ENCODE measurements around the gene ZFP3. TPM values are rescaled to one million over a fixed set of nuclear protein-coding genes. Genes with fewer than 3 reads are reported as not detected.

ZFP3 gene
- total RNA-seq, 1 donor from 2014 or later = 0.98 TPM

- peaks cover 2% of the 10 kb centered on the region for H3K4me1 Mint-ChIP-seq (ENCODE audit: low read depth)
- no peak overlapping the region for H3K27ac Mint-ChIP-seq
- TF ChIP-seq CTCF (IDR thresholded peaks at IDR 0.05; ENCODE audit: unreplicated experiment) = no peak
- no peaks in the 10 kb centered on the region for H3K36me3 Mint-ChIP-seq (ENCODE audit: insufficient read depth)
- DNase-seq (ENCODE audit: low spot score, unreplicated experiment) = no peak
- peaks cover 31% of the 10 kb centered on the region for H3K27me3 Mint-ChIP-seq
- no peaks in the 10 kb centered on the region for H3K9me3 Mint-ChIP-seq (ENCODE audit: low read depth)
- no peak overlapping the region for H3K4me3 Mint-ChIP-seq (ENCODE audit: low read depth)
Measured at GRCh38 chr17:5034063-5034462, 44.2 kb upstream of the ZFP3 start.

GRCh38 chr17:5034651-5035050, 43.6 kb upstream of the ZFP3 start:
- H3K36me3 Mint-ChIP-seq (ENCODE audit: insufficient read depth) = no peaks in the 10 kb centered on the region
- peaks cover 2% of the 10 kb centered on the region for H3K4me1 Mint-ChIP-seq (ENCODE audit: low read depth)
- H3K9me3 Mint-ChIP-seq (ENCODE audit: low read depth) = peaks cover under 1% of the 10 kb centered on the region
- TF ChIP-seq CTCF (IDR thresholded peaks at IDR 0.05; ENCODE audit: unreplicated experiment) = no peak
- H3K27me3 Mint-ChIP-seq = peaks cover 28% of the 10 kb centered on the region
- no peak for DNase-seq (ENCODE audit: low spot score, unreplicated experiment)
- no peak overlapping the region for H3K27ac Mint-ChIP-seq
- H3K4me3 Mint-ChIP-seq (ENCODE audit: low read depth) = no peak overlapping the region

- Mint-ChIP-seq H3K4me1 (ENCODE audit: low read depth) (peaks cover 2% of the 10 kb centered on the region), H3K4me3 (ENCODE audit: low read depth) (no peak within 1 kb of the TSS), H3K27me3 (peaks cover 26% of the 10 kb centered on the region), H3K36me3 (ENCODE audit: insufficient read depth) (no peaks in the 10 kb centered on the region), H3K27ac (no peak within 1 kb of the TSS), H3K9me3 (ENCODE audit: low read depth) (peaks cover 3% of the 10 kb centered on the region)
- peak; percentile 7 for TF ChIP-seq CTCF (IDR thresholded peaks at IDR 0.05; ENCODE audit: unreplicated experiment)
- no peak for DNase-seq (ENCODE audit: low spot score, unreplicated experiment)
Measured at GRCh38 chr17:5035315-5035714, 43.0 kb upstream of the ZFP3 start, which contains the start of gene SLC52A1. TSS of gene SLC52A1 (minus strand) at chr17:5035426. CDS start at chr17:5034606, 820 bp downstream.

GRCh38 chr17:5042157-5043022, 35.9 kb upstream of the ZFP3 start:
- peaks cover 3% of the 10 kb centered on the region for H3K9me3 Mint-ChIP-seq (ENCODE audit: low read depth)
- DNase-seq (ENCODE audit: low spot score, unreplicated experiment) = no peak
- no peaks in the 10 kb centered on the region for H3K4me1 Mint-ChIP-seq (ENCODE audit: low read depth)
- H3K27me3 Mint-ChIP-seq = peaks cover 6% of the 10 kb centered on the region
- peak overlapping the region; percentile 76 for H3K27ac Mint-ChIP-seq
- no peak for TF ChIP-seq CTCF (IDR thresholded peaks at IDR 0.05; ENCODE audit: unreplicated experiment)
- H3K36me3 Mint-ChIP-seq (ENCODE audit: insufficient read depth) = no peaks in the 10 kb centered on the region
- no peak overlapping the region for H3K4me3 Mint-ChIP-seq (ENCODE audit: low read depth)

GRCh38 chr17:5043524-5043923, 34.7 kb upstream of the ZFP3 start:
- Mint-ChIP-seq H3K36me3 (ENCODE audit: insufficient read depth) (no peaks in the 10 kb centered on the region), H3K9me3 (ENCODE audit: low read depth) (peaks cover 3% of the 10 kb centered on the region), H3K27ac (no peak overlapping the region), H3K4me3 (ENCODE audit: low read depth) (no peak overlapping the region), H3K27me3 (peaks cover 6% of the 10 kb centered on the region), H3K4me1 (ENCODE audit: low read depth) (no peaks in the 10 kb centered on the region)
- no peak for DNase-seq (ENCODE audit: low spot score, unreplicated experiment)
- no peak for TF ChIP-seq CTCF (IDR thresholded peaks at IDR 0.05; ENCODE audit: unreplicated experiment)

Data from progenitor cell of endocrine pancreas (in vitro differentiated cells).